IPS DF 19.7 (cell line): ENCODE measurements around the gene ZNF664.

Source experiments
- DNase-seq: peaks from one replicate; pipeline ENCODE4 v3.0.0-alpha.2; 2013; ENCODE audit warnings: low read depth, low spot score

The ZNF664 gene

DNA sequence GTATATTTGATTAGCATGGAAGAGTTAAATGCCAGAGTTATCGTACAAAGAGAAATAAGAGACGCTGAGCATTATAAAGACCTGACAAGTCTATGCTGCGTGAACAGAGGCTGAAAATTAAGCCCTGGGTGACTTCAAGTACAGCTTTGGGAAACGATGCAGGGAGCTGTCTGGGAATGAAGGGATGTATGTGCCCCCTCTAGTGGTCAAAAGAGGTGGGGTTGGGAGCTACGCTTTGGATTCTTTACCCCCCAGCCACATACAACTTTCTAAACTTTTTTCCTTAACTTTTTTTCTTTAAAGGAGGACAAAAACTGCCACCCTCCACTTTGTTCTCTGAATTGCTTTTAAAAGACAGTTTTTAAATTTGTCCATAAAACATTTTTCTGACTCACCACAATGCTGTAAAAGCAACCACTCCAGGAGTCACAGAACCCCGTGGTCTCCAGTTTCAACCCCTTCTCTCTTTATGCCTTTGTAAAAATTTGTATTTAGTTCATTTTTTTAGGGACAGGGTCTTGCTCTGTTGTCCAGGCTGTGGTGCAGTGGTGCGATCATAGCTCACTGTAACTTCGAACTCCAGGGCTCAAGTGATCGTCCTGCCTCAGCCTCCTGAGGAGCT is 59.4 kb downstream of the ZNF664 start:
- no peak for DNase-seq

GRCh38 chr12:124033859-124034258 is 60.8 kb downstream of the ZNF664 start:
- no peak for DNase-seq

DNA sequence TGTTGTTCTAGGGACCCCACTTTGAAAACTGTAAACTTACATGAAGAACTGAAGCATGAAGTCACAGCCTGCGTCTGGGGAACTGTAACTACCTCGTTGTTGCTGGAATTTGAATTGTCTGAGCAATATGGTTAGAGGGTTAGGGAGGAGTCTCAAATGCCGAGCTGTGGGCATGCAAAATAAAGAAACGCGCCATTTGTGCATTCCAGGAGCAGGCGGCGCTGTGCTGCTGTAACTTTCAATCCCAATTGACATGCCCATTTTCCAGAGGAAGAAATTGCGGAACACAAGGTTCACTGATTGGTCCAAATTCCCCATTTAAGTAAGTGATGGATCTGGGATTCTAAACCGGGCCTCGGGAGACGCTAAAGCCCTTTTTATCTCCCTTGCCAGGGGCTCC is 61.3 kb downstream of the ZNF664 start:
- DNase-seq, result no peak

DNA sequence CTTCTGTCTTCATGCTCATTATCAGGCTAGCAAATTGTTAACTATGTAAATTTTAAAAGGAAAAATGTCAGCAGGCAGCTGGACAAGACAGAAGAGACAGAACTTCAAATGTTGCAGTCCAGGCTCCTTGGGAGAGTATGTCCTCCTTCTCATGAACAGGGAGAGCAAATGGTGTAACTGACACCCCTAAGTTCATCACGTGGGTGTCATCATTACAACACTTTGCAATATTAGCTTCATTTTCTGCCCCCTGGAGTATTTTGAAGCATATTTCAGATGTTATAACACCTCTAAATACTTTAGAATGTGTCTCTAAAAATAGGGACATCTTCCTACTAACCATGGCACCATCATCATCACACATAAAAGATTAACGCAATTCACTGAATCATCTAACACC is 62.1 kb downstream of the ZNF664 start:
- no peak for DNase-seq

GRCh38 chr12:124036171-124036598 is 63.2 kb downstream of the ZNF664 start:
- no peak for DNase-seq

DNA sequence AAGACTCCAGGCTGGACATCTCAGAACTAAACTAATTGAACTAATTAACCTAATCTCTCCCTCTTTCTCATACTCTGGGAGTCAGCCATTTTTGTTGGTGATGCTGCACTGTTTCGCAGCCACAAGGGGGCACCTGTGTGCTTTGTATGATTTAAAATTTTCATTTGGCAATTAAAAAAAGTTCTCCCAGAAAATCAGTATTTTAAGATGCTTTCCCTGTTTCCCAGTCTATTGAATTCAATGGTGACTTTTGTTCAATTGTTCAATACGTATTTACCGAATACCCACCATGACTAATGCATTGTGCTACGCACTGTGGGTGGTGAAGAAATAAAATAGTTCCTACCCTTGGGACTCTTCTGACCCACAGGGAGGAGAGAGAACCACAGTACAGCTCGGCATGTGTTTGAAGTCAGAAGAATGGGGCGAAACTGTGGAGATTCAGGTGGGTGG is 63.7 kb downstream of the ZNF664 start:
- no peak for DNase-seq

GRCh38 chr12:124037331-124037730 is 64.3 kb downstream of the ZNF664 start:
- no peak for DNase-seq

- no peak for DNase-seq
Observed at GRCh38 chr12:124039276-124039675, 66.3 kb downstream of the ZNF664 start.

DNA sequence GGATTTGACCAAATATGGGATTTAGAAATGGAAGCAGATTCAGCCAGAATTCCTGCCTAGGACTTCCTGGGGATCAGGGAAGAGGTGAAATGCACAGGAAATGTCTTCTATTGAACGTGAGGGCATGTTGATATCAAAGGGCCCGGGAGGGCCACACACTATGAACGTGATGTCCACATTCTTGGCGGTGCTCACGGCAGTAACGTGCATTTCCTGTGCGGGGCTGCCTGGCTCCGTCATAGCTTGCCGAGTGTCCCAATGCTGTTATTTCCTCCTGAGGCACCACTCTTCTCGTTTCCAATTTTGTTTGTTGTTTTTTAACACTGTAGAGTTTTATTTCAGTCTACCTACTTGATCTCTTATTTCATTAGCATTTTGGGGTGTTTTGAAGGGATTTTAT is 67.3 kb downstream of the ZNF664 start:
- DNase-seq, result no peak

- no peak for DNase-seq
Observed at GRCh38 chr12:124040737-124041136, 67.7 kb downstream of the ZNF664 start.

GRCh38 chr12:124041907-124042306 is 68.9 kb downstream of the ZNF664 start:
- no peak for DNase-seq

DNA sequence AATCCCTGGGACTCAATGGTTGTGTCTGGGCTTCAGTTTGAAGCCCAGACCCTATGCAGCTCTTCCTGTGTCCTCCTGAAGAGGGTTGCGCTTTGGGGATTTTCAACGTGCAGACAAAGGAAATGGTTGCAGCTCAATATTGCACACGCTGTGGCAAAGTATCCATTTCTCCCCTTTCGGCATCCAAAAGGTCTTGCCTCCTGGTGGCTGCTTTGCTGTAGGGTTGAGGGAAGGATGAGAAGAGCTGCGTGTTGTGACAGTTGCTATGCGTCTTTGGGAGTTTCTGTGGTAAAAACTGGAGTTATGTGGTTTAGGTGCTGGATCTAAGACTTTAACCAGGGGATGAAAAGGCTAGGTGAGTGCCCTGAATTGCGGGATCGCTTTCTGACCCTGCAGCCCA is 71.0 kb downstream of the ZNF664 start:
- no peak for DNase-seq

- DNase-seq, result no peak
Observed at GRCh38 chr12:124044809-124045321, 71.8 kb downstream of the ZNF664 start.

- DNase-seq, result no peak
Observed at GRCh38 chr12:124045671-124046455, 72.8 kb downstream of the ZNF664 start.

DNA sequence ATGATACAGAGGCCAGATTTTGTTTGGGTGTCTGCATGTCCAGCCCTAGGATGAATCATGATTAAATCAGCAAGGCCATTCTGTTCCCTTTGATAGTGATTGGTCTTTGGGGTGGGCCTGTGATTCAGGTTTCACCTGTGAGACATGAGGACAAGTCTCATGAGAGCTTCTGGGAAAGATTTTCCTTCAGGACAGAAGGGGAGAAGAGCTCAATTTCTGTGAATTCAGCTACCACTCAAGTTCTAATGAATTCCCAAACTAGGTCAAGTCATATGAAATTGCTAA is 73.4 kb downstream of the ZNF664 start:
- no peak for DNase-seq

- DNase-seq, result no peak
Observed at GRCh38 chr12:124047045-124047566, 74.1 kb downstream of the ZNF664 start.

GRCh38 chr12:124049451-124050094 is 76.6 kb downstream of the ZNF664 start:
- no peak for DNase-seq

DNA sequence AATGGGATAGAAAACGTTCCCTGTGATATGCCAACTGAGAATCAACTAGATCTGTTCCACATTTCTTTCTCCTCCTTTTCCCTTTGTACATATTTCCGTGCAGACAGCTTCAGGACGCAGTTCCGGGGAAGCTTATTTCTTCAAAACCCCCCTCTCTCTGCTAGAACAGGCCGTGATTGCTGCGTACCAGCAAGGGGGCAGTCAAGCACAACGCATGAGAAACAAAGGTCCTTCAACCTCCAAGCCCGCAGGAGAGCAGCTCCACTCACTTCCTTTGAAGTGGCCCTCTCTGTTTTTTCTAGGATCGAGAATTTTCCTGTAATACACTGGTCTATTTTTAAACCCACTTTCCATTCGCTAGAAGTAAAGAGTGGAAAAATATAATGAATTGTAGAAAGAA is 80.8 kb downstream of the ZNF664 start:
- DNase-seq, result peak; percentile 73

- no peak for DNase-seq
Observed at GRCh38 chr12:124055066-124055465, 82.1 kb downstream of the ZNF664 start.

DNA sequence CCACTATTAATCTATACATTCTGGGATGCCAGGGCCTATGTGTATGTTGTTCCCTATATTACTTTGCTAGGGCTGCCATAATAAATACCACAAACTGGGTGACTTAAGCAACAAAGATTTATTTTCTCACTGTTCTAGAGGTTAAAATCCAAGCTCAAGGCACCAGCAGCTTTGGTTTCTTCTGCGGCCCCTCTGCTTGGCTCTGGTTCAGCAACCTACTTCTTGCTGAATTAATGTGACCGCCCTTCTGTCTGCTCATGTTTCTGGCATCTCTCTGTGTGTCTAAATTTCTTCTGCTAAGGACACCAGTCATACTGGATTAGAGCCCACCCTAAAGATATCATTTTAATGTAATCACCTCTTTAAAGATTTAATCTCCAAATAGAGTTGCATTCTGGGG is 84.7 kb downstream of the ZNF664 start:
- DNase-seq, result no peak

DNA sequence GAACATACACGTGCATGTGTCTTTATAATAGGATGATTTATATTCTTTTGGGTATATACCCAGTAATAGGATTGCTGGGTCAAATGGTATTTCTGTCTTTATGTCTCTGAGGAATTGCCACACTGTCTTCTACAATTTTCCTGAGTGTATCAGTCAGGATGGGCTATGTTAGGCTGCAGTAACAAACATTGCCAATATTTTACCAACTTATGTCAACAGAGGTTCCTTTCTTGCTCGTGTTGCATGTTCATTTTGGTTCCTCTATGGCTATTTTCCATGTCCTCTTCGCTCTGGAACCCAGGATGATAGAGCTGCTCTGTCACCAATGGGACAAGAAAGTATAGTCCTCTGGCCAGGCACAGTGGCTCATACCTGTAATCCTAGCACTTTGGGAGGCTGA is 86.7 kb downstream of the ZNF664 start:
- no peak for DNase-seq
